Panc1 (cell line): Measurements from ENCODE around the gene RPS24. TPM values are rescaled to one million over a fixed set of nuclear protein-coding genes. Genes with fewer than 3 reads are reported as not detected.
"Not testable (repeated sequence)": the region's sequence is repeated elsewhere in the genome, so short reads cannot be mapped to it uniquely, and the experiment has no call there.

Experiments used
- ATAC-seq: fragments of 200-7000 bp; cut with Tn5 transposase; 2 replicates; pipeline ENCODE4 v1.9.1; 2020; ENCODE audit warnings: mild to moderate bottlenecking, moderate library complexity
- BruUV-seq: library from RNA; stranded (reverse); fragments of 400-500 nt; replicated peaks from 2 replicates; lab custom pipeline; 2021; lab: Mats Ljungman, UMichigan
- CTCF ChIA-PET: fragments of 300-600 bp; sonication (Branson Sonifier 250); formaldehyde crosslinking; loops from one replicate; lab custom pipeline; 2022; ENCODE audit warnings: antibody characterized with exemption; lab: Charles Lee
- POLR2A ChIA-PET: fragments of 300-600 bp; sonication (Branson Sonifier 250); formaldehyde crosslinking; loops from one replicate; lab custom pipeline; 2022; ENCODE audit warnings: antibody characterized with exemption; lab: Charles Lee
- DNase-seq: peaks from one replicate; pipeline ENCODE4 v3.0.0-alpha.2; 2010; ENCODE audit warnings: low read depth, low spot score
- H3K27ac ChIP-seq: 2 replicates; pipeline ENCODE4 v1.5.1; 2011; ENCODE audit warnings: mild to moderate bottlenecking, low read length, inconsistent platforms
- H3K27me3 ChIP-seq: fragments of 200-500 bp; sonication (Bioruptor generic); 2 replicates; pipeline ENCODE4 v1.6.0; 2014; ENCODE audit warnings: low read length, inconsistent platforms; ENCODE audit not compliant: control insufficient read depth, insufficient read depth
- H3K36me3 ChIP-seq: fragments of 200-500 bp; sonication (Bioruptor generic); 2 replicates; pipeline ENCODE4 v1.5.1; 2014; ENCODE audit warnings: inconsistent platforms, mild to moderate bottlenecking, low read length, moderate library complexity; ENCODE audit not compliant: control insufficient read depth, insufficient read depth
- H3K4me1 ChIP-seq: 2 replicates; pipeline ENCODE4 v1.5.1; 2011; ENCODE audit warnings: inconsistent platforms, mild to moderate bottlenecking, low read length, moderate library complexity; ENCODE audit not compliant: control insufficient read depth, insufficient read depth
- H3K4me3 ChIP-seq, 2 experiments: 2 replicates each; pipeline ENCODE4 v1.5.1; 2011 to 2012; ENCODE audit warnings: low read depth in 2 of 2, low read length in 2 of 2, mild to moderate bottlenecking in 2 of 2, inconsistent platforms in 1 of 2, moderate library complexity in 1 of 2
- H3K9me3 ChIP-seq: fragments of 200-500 bp; sonication (Bioruptor generic); 2 replicates; pipeline ENCODE4 v1.5.1; 2014; ENCODE audit warnings: low read depth, mild to moderate bottlenecking, inconsistent platforms, low read length, moderate library complexity; ENCODE audit not compliant: control insufficient read depth, insufficient read depth
- CTCF ChIP-seq: fragments of 450-650 bp; IDR thresholded peaks from 2 replicates; pipeline ENCODE4 v1.5.1; 2017; ENCODE audit warnings: mild to moderate bottlenecking
- POLR2AphosphoS5 ChIP-seq: IDR thresholded peaks from 2 replicates; pipeline ENCODE4 v1.6.1; 2012; ENCODE audit warnings: mild to moderate bottlenecking, low read depth, low read length, moderate library complexity
- SIN3A ChIP-seq: IDR thresholded peaks from 2 replicates; pipeline ENCODE4 v1.6.1; 2012; ENCODE audit warnings: low read depth, mild to moderate bottlenecking, low read length, moderate library complexity, borderline replicate concordance; ENCODE audit not compliant: insufficient read depth
- TCF7L2 ChIP-seq: IDR thresholded peaks from 2 replicates; pipeline ENCODE4 v1.6.1; 2011; ENCODE audit warnings: mild to moderate bottlenecking, low read depth, low read length, inconsistent platforms
- in situ Hi-C: cut with HindIII; loops from 2 replicates; pipeline ENCODE4 v1.10.0; 2016; ENCODE audit warnings: low sequenced_read_pairs, low pct_unique_long_range_greater_than_20kb
- intact Hi-C: fragments of 100-400 bp; cut with micrococcal nuclease; formaldehyde crosslinking; loops from one replicate; pipeline ENCODE4 v1.10.0; 2022; ENCODE audit not compliant: unreplicated experiment
- total RNA-seq: library from RNA; stranded (reverse); gene quantifications from one replicate; pipeline ENCODE4 v1.2.1, GENCODE V29; 2021; ENCODE audit not compliant: unreplicated experiment
- TF ChIP-seq, protein P1 (sequence below), 2 experiments: IDR thresholded peaks; 2 replicates each; pipeline ENCODE4 v1.6.1; 2011 to 2012; ENCODE audit warnings: low read depth in 2 of 2, control low read depth in 1 of 2, low read length in 1 of 2, mild to moderate bottlenecking in 1 of 2, moderate library complexity in 1 of 2; ENCODE audit not compliant: insufficient read depth in 1 of 2

The RPS24 gene
- total RNA-seq, 1 experiment from 2014 or later, result 1,400 TPM

DNA sequence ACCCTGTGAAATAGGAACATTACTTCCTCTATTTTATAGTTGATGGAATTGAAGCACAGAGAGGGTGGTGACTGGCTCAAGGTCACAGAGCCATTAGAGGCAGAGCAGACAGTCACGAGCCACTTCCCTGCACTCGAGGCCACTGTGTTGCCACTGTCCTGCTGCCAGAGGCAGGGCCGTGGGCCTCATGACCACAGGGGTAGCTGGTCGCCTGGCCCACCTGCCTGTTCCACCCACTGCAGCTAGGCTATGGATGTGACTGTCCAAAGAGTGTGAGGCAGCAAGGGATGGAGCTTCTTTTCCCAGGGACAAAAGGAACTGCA, 38.2 kb downstream of the RPS24 start:
- ChIA-PET POLR2A (no interaction called here), CTCF (no interaction called here)
- no TSS peak for BruUV-seq
- no peak for TF ChIP-seq SIN3A
- TF ChIP-seq POLR2AphosphoS5, result no peak
- TF ChIP-seq, protein P1, sequence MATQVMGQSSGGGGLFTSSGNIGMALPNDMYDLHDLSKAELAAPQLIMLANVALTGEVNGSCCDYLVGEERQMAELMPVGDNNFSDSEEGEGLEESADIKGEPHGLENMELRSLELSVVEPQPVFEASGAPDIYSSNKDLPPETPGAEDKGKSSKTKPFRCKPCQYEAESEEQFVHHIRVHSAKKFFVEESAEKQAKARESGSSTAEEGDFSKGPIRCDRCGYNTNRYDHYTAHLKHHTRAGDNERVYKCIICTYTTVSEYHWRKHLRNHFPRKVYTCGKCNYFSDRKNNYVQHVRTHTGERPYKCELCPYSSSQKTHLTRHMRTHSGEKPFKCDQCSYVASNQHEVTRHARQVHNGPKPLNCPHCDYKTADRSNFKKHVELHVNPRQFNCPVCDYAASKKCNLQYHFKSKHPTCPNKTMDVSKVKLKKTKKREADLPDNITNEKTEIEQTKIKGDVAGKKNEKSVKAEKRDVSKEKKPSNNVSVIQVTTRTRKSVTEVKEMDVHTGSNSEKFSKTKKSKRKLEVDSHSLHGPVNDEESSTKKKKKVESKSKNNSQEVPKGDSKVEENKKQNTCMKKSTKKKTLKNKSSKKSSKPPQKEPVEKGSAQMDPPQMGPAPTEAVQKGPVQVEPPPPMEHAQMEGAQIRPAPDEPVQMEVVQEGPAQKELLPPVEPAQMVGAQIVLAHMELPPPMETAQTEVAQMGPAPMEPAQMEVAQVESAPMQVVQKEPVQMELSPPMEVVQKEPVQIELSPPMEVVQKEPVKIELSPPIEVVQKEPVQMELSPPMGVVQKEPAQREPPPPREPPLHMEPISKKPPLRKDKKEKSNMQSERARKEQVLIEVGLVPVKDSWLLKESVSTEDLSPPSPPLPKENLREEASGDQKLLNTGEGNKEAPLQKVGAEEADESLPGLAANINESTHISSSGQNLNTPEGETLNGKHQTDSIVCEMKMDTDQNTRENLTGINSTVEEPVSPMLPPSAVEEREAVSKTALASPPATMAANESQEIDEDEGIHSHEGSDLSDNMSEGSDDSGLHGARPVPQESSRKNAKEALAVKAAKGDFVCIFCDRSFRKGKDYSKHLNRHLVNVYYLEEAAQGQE (IDR thresholded peaks at IDR 0.05; ENCODE audit: insufficient read depth in 1 of 2, low read depth in 2 of 2, low read length in 1 of 2), result no peak
- TF ChIP-seq TCF7L2, result no peak
- no peak for TF ChIP-seq CTCF
- intact Hi-C loops, result no loop called here
- DNase-seq (no peak), ATAC-seq (no peak; the same call in 1 of the 2 replicates)
- no peaks in the 10 kb centered on the region for H3K4me1 ChIP-seq
- in situ Hi-C loops, result no loop called here
- no peaks in the 10 kb centered on the region for H3K9me3 ChIP-seq
- H3K4me3 ChIP-seq, result no peak overlapping the region
- H3K36me3 ChIP-seq, result no peaks in the 10 kb centered on the region
- no peak overlapping the region for H3K27ac ChIP-seq
- H3K27me3 ChIP-seq, result no peaks in the 10 kb centered on the region

- H3K4me1 ChIP-seq, result no peaks in the 10 kb centered on the region
- ChIA-PET POLR2A (no interaction called here), CTCF (no interaction called here)
- no peak overlapping the region for H3K27ac ChIP-seq
- TF ChIP-seq, protein P1 (IDR thresholded peaks at IDR 0.05; ENCODE audit: insufficient read depth in 1 of 2, low read depth in 2 of 2, low read length in 1 of 2), result no peak
- no peaks in the 10 kb centered on the region for H3K36me3 ChIP-seq
- BruUV-seq, result no TSS peak
- in situ Hi-C loops, result no loop called here
- no peaks in the 10 kb centered on the region for H3K27me3 ChIP-seq
- ATAC-seq, result no peak
- no peaks in the 10 kb centered on the region for H3K9me3 ChIP-seq
- DNase-seq, result no peak
- H3K4me3 ChIP-seq, result no peak overlapping the region
- intact Hi-C loops, result no loop called here
Observed at GRCh38 chr10:78072504-78072903, 38.8 kb downstream of the RPS24 start.

DNA sequence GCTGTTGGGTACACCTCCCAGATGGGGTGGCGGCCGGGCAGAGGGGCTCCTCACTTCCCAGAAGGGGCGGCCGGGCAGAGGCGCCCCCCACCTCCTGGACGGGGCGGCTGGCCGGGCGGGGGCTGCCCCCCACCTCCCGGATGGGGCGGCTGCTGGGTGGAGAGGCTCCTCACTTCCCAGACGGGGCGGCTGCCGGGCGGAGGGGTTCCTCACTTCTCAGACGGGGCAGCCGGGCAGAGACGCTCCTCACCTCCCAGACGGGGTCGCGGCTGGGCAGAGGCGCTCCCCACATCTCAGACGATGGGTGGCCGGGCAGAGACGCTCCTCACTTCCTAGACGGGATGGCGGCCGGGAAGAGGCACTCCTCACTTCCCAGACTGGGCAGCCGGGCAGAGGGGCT, 42.1 kb downstream of the RPS24 start:
- H3K27me3 ChIP-seq, intact Hi-C loops: not testable (repeated sequence)

More for the DNA sequence above, 42.1 kb downstream of the RPS24 start:
- H3K4me3 ChIP-seq, in situ Hi-C loops, CTCF ChIA-PET, POLR2A ChIA-PET, H3K4me1 ChIP-seq, BruUV-seq, ATAC-seq, H3K36me3 ChIP-seq, DNase-seq, H3K9me3 ChIP-seq, H3K27ac ChIP-seq: not testable (repeated sequence)
